H9 (cell line): ENCODE results near the gene DTX4. TPM values are rescaled to one million over a fixed set of nuclear protein-coding genes. Genes with fewer than 3 reads are reported as not detected.

Experiments used
- DNase-seq: peaks from one replicate; pipeline ENCODE4 v3.0.0-alpha.2; 2017
- H2AFZ ChIP-seq: one replicate; pipeline ENCODE4 v1.6.1; 2013; ENCODE audit warnings: mild to moderate bottlenecking, low read length, control low read depth, moderate library complexity
- H2AK5ac ChIP-seq: 2 replicates; pipeline ENCODE4 v1.6.1; 2013; ENCODE audit warnings: low read length, control low read depth, mixed read lengths; ENCODE audit not compliant: insufficient read length
- H2BK120ac ChIP-seq: one replicate; pipeline ENCODE4 v1.6.1; 2013; ENCODE audit warnings: low read depth, mild to moderate bottlenecking, low read length, control low read depth, inconsistent platforms; ENCODE audit not compliant: poor library complexity, severe bottlenecking
- H2BK12ac ChIP-seq: 2 replicates; pipeline ENCODE4 v1.6.1; 2013; ENCODE audit warnings: low read length, control low read depth, mixed read lengths, low read depth; ENCODE audit not compliant: insufficient read length
- H2BK15ac ChIP-seq: 2 replicates; pipeline ENCODE4 v1.6.1; 2013; ENCODE audit warnings: low read depth, low read length, control low read depth
- H2BK20ac ChIP-seq: one replicate; pipeline ENCODE4 v1.6.1; 2013; ENCODE audit warnings: low read depth, mild to moderate bottlenecking, low read length, control low read depth, inconsistent platforms; ENCODE audit not compliant: poor library complexity, severe bottlenecking
- H2BK5ac ChIP-seq: 2 replicates; pipeline ENCODE4 v1.6.1; 2013; ENCODE audit warnings: low read length, control low read depth, mixed read lengths; ENCODE audit not compliant: insufficient read length
- H3K14ac ChIP-seq: 2 replicates; pipeline ENCODE4 v1.6.1; 2013; ENCODE audit warnings: low read length, control low read depth; ENCODE audit not compliant: insufficient read depth
- H3K18ac ChIP-seq: 2 replicates; pipeline ENCODE4 v1.6.1; 2013; ENCODE audit warnings: low read depth, mild to moderate bottlenecking, mixed read lengths, low read length, control low read depth; ENCODE audit not compliant: insufficient read length
- H3K23ac ChIP-seq: 2 replicates; pipeline ENCODE4 v1.6.1; 2013; ENCODE audit warnings: low read length, control low read depth, mixed read lengths, low read depth; ENCODE audit not compliant: insufficient read length
- H3K23me2 ChIP-seq: 2 replicates; pipeline ENCODE4 v1.6.1; 2013; ENCODE audit warnings: low read depth, mild to moderate bottlenecking, mixed read lengths, low read length, control low read depth; ENCODE audit not compliant: insufficient read length, poor library complexity, severe bottlenecking
- H3K27ac ChIP-seq: 2 replicates; pipeline ENCODE4 v1.5.1; 2013; ENCODE audit warnings: low read length, control low read depth, mixed read lengths, low read depth; ENCODE audit not compliant: insufficient read length
- H3K27me3 ChIP-seq: 2 replicates; pipeline ENCODE4 v1.6.1; 2013; ENCODE audit warnings: low read length, control low read depth, inconsistent platforms; ENCODE audit not compliant: insufficient read depth
- H3K4ac ChIP-seq: 2 replicates; pipeline ENCODE4 v1.6.1; 2013; ENCODE audit warnings: low read depth, mild to moderate bottlenecking, control low read depth, inconsistent platforms, low read length, moderate library complexity
- H3K4me1 ChIP-seq: 2 replicates; pipeline ENCODE4 v1.6.1; 2013; ENCODE audit warnings: low read length, control low read depth, inconsistent platforms; ENCODE audit not compliant: insufficient read depth
- H3K4me2 ChIP-seq: 2 replicates; pipeline ENCODE4 v1.6.1; 2013; ENCODE audit warnings: low read length, control low read depth, mixed read lengths; ENCODE audit not compliant: insufficient read length, insufficient read depth
- H3K56ac ChIP-seq: 2 replicates; pipeline ENCODE4 v1.6.1; 2013; ENCODE audit warnings: low read depth, mild to moderate bottlenecking, mixed read lengths, low read length, control low read depth; ENCODE audit not compliant: insufficient read length
- H3K79me1 ChIP-seq: 2 replicates; pipeline ENCODE4 v1.6.1; 2013; ENCODE audit warnings: low read depth, mild to moderate bottlenecking, moderate library complexity, low read length, control low read depth, inconsistent platforms; ENCODE audit not compliant: insufficient read depth, poor library complexity, severe bottlenecking
- H3K79me2 ChIP-seq: 2 replicates; pipeline ENCODE4 v1.6.1; 2013; ENCODE audit warnings: low read length, control low read depth, inconsistent platforms; ENCODE audit not compliant: insufficient read depth
- H3K9ac ChIP-seq: 2 replicates; pipeline ENCODE4 v1.6.1; 2013; ENCODE audit warnings: low read length, control low read depth, mixed read lengths; ENCODE audit not compliant: insufficient read length; ENCODE audit errors: extremely low read depth
- H3K9me3 ChIP-seq: one replicate; pipeline ENCODE4 v1.6.1; 2013; ENCODE audit warnings: low read depth, low read length, inconsistent platforms; ENCODE audit not compliant: control insufficient read depth
- H3T11ph ChIP-seq: one replicate; pipeline ENCODE4 v1.6.1; 2013; ENCODE audit warnings: mild to moderate bottlenecking, low read length, control low read depth, inconsistent platforms
- H4K20me1 ChIP-seq: one replicate; pipeline ENCODE4 v1.6.1; 2013; ENCODE audit not compliant: control insufficient read depth, insufficient read length, insufficient read depth
- H4K5ac ChIP-seq: 2 replicates; pipeline ENCODE4 v1.6.1; 2013; ENCODE audit warnings: low read depth, mild to moderate bottlenecking, mixed read lengths, low read length, control low read depth; ENCODE audit not compliant: insufficient read length
- H4K8ac ChIP-seq: replicated peaks from 2 replicates; pipeline ENCODE4 v1.6.1; 2013; ENCODE audit warnings: low read length, control low read depth, mixed read lengths, low read depth; ENCODE audit not compliant: insufficient read length
- H4K91ac ChIP-seq: 2 replicates; pipeline ENCODE4 v1.6.1; 2013; ENCODE audit warnings: low read depth, mild to moderate bottlenecking, moderate library complexity, mixed read lengths, low read length, control low read depth; ENCODE audit not compliant: insufficient read length
- H3K27ac Mint-ChIP-seq, 3 experiments: 2 replicates in 2 of 3; 3 replicates in 1 of 3; pipeline ENCODE4 v1.8.0; 2020 to 2021; ENCODE audit warnings: mixed read lengths in 3 of 3, mild to moderate bottlenecking in 1 of 3, moderate library complexity in 1 of 3
- H3K27me3 Mint-ChIP-seq: 2 replicates; pipeline ENCODE4 v1.8.0; 2021; ENCODE audit warnings: low read depth, mild to moderate bottlenecking, moderate library complexity, mixed read lengths
- H3K36me3 Mint-ChIP-seq, 3 experiments: 2 replicates in 2 of 3; 3 replicates in 1 of 3; pipeline ENCODE4 v1.8.0; 2020 to 2021; ENCODE audit warnings: low read depth in 3 of 3, mixed read lengths in 3 of 3; ENCODE audit not compliant: insufficient read depth in 1 of 3
- H3K4me1 Mint-ChIP-seq, 2 experiments: 2 replicates each; pipeline ENCODE4 v1.8.0; 2020; ENCODE audit warnings: mixed read lengths in 2 of 2
- H3K4me3 Mint-ChIP-seq, 2 experiments: 2 replicates in 1 of 2; 3 replicates in 1 of 2; pipeline ENCODE4 v1.8.0; 2020 to 2021; ENCODE audit warnings: mild to moderate bottlenecking in 2 of 2, mixed read lengths in 2 of 2, moderate library complexity in 1 of 2
- H3K9me3 Mint-ChIP-seq, 2 experiments: 2 replicates in 1 of 2; 3 replicates in 1 of 2; pipeline ENCODE4 v1.8.0; 2020; ENCODE audit warnings: mild to moderate bottlenecking in 2 of 2, mixed read lengths in 2 of 2, moderate library complexity in 1 of 2
- CTCF ChIP-seq: fragments of 200-600 bp; sonication (generic); conservative IDR thresholded peaks from 3 replicates; pipeline ENCODE4 v1.8.0; 2021; ENCODE audit warnings: antibody characterized with exemption, mild to moderate bottlenecking
- WGBS: extraction: QIAGEN DNeasy Blood & Tissue Kit; methylation state at CpG from one replicate; pipeline ENCODE4 v1.1.7; 2013; ENCODE audit warnings: missing lambda C conversion rate, low lambda C conversion rate, mixed read lengths; ENCODE audit not compliant: insufficient read length; ENCODE audit errors: extremely low coverage; 5-methylcytosine and 5-hydroxymethylcytosine counted together
- total RNA-seq: library from RNA; stranded (reverse); gene quantifications from 2 replicates; pipeline ENCODE4 v1.2.1, GENCODE V29; 2021

Gene DTX4
- total RNA-seq, 1 experiment from 2014 or later = 13.0 TPM

GRCh38 chr11:59224351-59224928 lies 52.5 kb downstream of the DTX4 start:
- Histone ChIP-seq H2BK120ac (no peak overlapping the region), H4K5ac (no peak overlapping the region), H4K91ac (no peak overlapping the region), H2BK12ac (no peak overlapping the region), H4K8ac (no peak overlapping the region), H3K4me2 (no peak overlapping the region), H3K18ac (no peak overlapping the region), H3K27ac (no peak overlapping the region), H3K27me3 (no peaks in the 10 kb centered on the region), H3K4me1 (no peaks in the 10 kb centered on the region), H3K9me3 (no peaks in the 10 kb centered on the region), H2AFZ (no peak overlapping the region), H2BK5ac (no peak overlapping the region), H3K79me2 (no peaks in the 10 kb centered on the region), H3K4ac (no peak overlapping the region), H4K20me1 (no peaks in the 10 kb centered on the region), H2BK20ac (no peak overlapping the region), H2AK5ac (no peak overlapping the region), H3K56ac (no peak overlapping the region), H3T11ph (no peak overlapping the region), H2BK15ac (no peak overlapping the region), H3K14ac (no peak overlapping the region), H3K79me1 (no peaks in the 10 kb centered on the region), H3K23me2 (no peaks in the 10 kb centered on the region), H3K9ac (no peak overlapping the region), H3K23ac (no peak overlapping the region)
- Mint-ChIP-seq H3K36me3 (no peaks in the 10 kb centered on the region; a peak in 1 of 7 replicates), H3K9me3 (peaks cover 2 to 4% of the 10 kb centered on the region in 2 experiments; a peak in 2 of 5 replicates), H3K27me3 (no peaks in the 10 kb centered on the region; the same call in 1 of the 2 replicates), H3K4me3 (no peak overlapping the region), H3K4me1 (no peaks in the 10 kb centered on the region), H3K27ac (no peak overlapping the region)
- no peak for DNase-seq
- TF ChIP-seq CTCF = no peak
- no CpG with 5 or more reads among the region's 4 CpGs for WGBS
